ENCODE measurements around the gene TMEM198. TPM values are rescaled to one million over a fixed set of nuclear protein-coding genes. Genes with fewer than 3 reads are reported as not detected.

Gene TMEM198
- total and polyA plus RNA-seq, 2 donors (not counting 3 experiments of a cell fraction or from before 2014, with no cell fraction given) = not detected

- TF ChIP-seq MAX (IDR thresholded peaks at IDR 0.05; ENCODE audit: insufficient read depth, insufficient read length) (no peak), EZH2 (IDR thresholded peaks at IDR 0.05; ENCODE audit: borderline replicate concordance, low read depth, low read length, severe bottlenecking) (no peak), JUN (IDR thresholded peaks at IDR 0.05; ENCODE audit: borderline replicate concordance, insufficient read depth, insufficient read length, low read depth) (no peak), MYC (IDR thresholded peaks at IDR 0.05; ENCODE audit: low read depth, low read length) (no peak), FOS (IDR thresholded peaks at IDR 0.05; ENCODE audit: borderline replicate concordance, insufficient read depth, low read length) (no peak), POLR2A (IDR thresholded peaks at IDR 0.05; ENCODE audit: low read depth, low read length) (no peak)
- POLR2A ChIA-PET = no interaction called here
- FAIRE-seq (no peak), DNase-seq (ENCODE audit: low read depth, low spot score) (peak; percentile 61)
- Histone ChIP-seq H2AFZ (ENCODE audit: low read depth, low read length) (peak within 1 kb of the TSS; percentile 34), H3K4me3 (replicated peaks in 1 of 3; ENCODE audit: insufficient read depth in 1 of 3, low read depth in 1 of 3, low read length in 3 of 3) (peak within 1 kb of the TSS in 2 of 3 experiments; percentile 36 to 75), H3K4me2 (ENCODE audit: insufficient read depth, low read length) (peak within 1 kb of the TSS; percentile 44), H3K9me1 (replicated peaks; ENCODE audit: control insufficient read depth, extremely low read depth, insufficient read depth, low read length) (no peaks in the 10 kb centered on the region), H3K9ac (replicated peaks; ENCODE audit: extremely low read depth, insufficient read depth, low read length) (no peak within 1 kb of the TSS), H3K27me3 (ENCODE audit: control insufficient read depth in 2 of 2, insufficient read depth in 2 of 2, low read length in 2 of 2) (peaks cover 14 to 25% of the 10 kb centered on the region in 2 experiments), H3K27ac (ENCODE audit: insufficient read depth, low read depth, low read length) (no peak within 1 kb of the TSS), H3K9me3 (replicated peaks; ENCODE audit: control insufficient read depth, insufficient read depth, low read length) (no peaks in the 10 kb centered on the region), H3K4me1 (ENCODE audit: control insufficient read depth, extremely low read depth, insufficient read depth, low read length) (no peaks in the 10 kb centered on the region), H3K79me2 (ENCODE audit: control insufficient read depth, insufficient read depth, low read length) (no peaks in the 10 kb centered on the region), H4K20me1 (replicated peaks; ENCODE audit: control insufficient read depth, extremely low read depth, insufficient read depth, low read length) (no peaks in the 10 kb centered on the region), H3K36me3 (ENCODE audit: control insufficient read depth in 2 of 2, extremely low read depth in 1 of 2, insufficient read depth in 2 of 2, low read length in 2 of 2) (no peaks in the 10 kb centered on the region)
- intact Hi-C loops (cut with micrococcal nuclease) (loop anchor here (1.0 kb wide), 2 partner anchors 26 to 71 kb away; partner anchors contain the start of gene STK11IP), dilution Hi-C loops (cut with MboI; ENCODE audit: extremely low pct_ligation_motif_present, low sequenced_read_pairs) (no loop called here)
- BruUV-seq (replicated peaks) = no TSS peak
- CTCF ChIA-PET = interaction anchor here (0.8 to 1.8 kb wide), 10 partner anchors 11 to 118 kb away, joined by 3 to 42 read pairs (median 6); partner anchors contain the start of genes CHPF, STK11IP and TMEM198
Observed at GRCh38 chr2:219571311-219572236, 27.7 kb downstream of the TMEM198 start, which contains the start of gene OBSL1. TSS of gene OBSL1 (minus strand) at chr2:219571539. CDS start at chr2:219571232, 307 bp downstream.
